Duodenal mucosa (tissue), 2 donors: ENCODE results near the gene FER.
"Not testable (repeated sequence)": the region's sequence is repeated elsewhere in the genome, so short reads cannot be mapped to it uniquely, and the experiment has no call there.

Experiments used
- H3K27ac ChIP-seq: one replicate; pipeline ENCODE4 v1.7.0; 2013; ENCODE audit warnings: low read depth, low read length
- H3K27me3 ChIP-seq, 2 donors: one replicate each; pipeline ENCODE4 v1.7.0; 2013; ENCODE audit warnings: low read length in 2 of 2, control low read depth in 1 of 2; ENCODE audit not compliant: insufficient read depth in 2 of 2, control insufficient read depth in 1 of 2
- H3K36me3 ChIP-seq, 2 donors: one replicate each; pipeline ENCODE4 v1.7.0; 2013; ENCODE audit warnings: low read length in 2 of 2, control low read depth in 1 of 2; ENCODE audit not compliant: insufficient read depth in 2 of 2, control insufficient read depth in 1 of 2
- H3K4me1 ChIP-seq, 2 donors: one replicate each; pipeline ENCODE4 v1.7.0; 2013; ENCODE audit warnings: low read length in 2 of 2, control low read depth in 1 of 2; ENCODE audit not compliant: insufficient read depth in 2 of 2, control insufficient read depth in 1 of 2
- H3K4me3 ChIP-seq, 2 donors: one replicate each; pipeline ENCODE4 v1.7.0; 2013; ENCODE audit warnings: low read length in 2 of 2, low read depth in 1 of 2
- H3K9ac ChIP-seq, 2 donors: one replicate each; pipeline ENCODE4 v1.7.0; 2013; ENCODE audit warnings: low read length in 2 of 2, low read depth in 1 of 2
- H3K9me3 ChIP-seq, 2 donors: one replicate each; pipeline ENCODE4 v1.7.0; 2013; ENCODE audit warnings: low read length in 2 of 2, control low read depth in 1 of 2; ENCODE audit not compliant: control insufficient read depth in 1 of 2

The FER gene

GRCh38 chr5:108747774-108748400 is at the start of gene FER:
TSS of gene FER (plus strand) at chr5:108747897. CDS start at chr5:108798183, 50,286 bp downstream.
- Histone ChIP-seq H3K4me1 (peaks cover 5 to 11% of the 10 kb centered on the region in 2 donors), H3K27ac (peak within 1 kb of the TSS; percentile 94), H3K27me3 (no peaks in the 10 kb centered on the region), H3K9ac (peak within 1 kb of the TSS; percentile 94 to 98), H3K36me3 (no peaks in the 10 kb centered on the region), H3K9me3 (no peaks in the 10 kb centered on the region), H3K4me3 (peak within 1 kb of the TSS; percentile 77 to 93)

- H3K4me1 ChIP-seq, H3K27ac ChIP-seq, H3K9me3 ChIP-seq, H3K4me3 ChIP-seq, H3K36me3 ChIP-seq, H3K27me3 ChIP-seq, H3K9ac ChIP-seq: not testable (repeated sequence)
Measured at GRCh38 chr5:108700388-108700787, 47.3 kb upstream of the FER start.

- Histone ChIP-seq H3K27me3 (no peaks in the 10 kb centered on the region), H3K4me1 (no peaks in the 10 kb centered on the region), H3K36me3 (no peaks in the 10 kb centered on the region), H3K27ac (no peak overlapping the region), H3K4me3 (no peak overlapping the region), H3K9ac (no peak overlapping the region), H3K9me3 (no peaks in the 10 kb centered on the region)
Measured at GRCh38 chr5:108700930-108701329, 46.8 kb upstream of the FER start.

GRCh38 chr5:108702546-108702945 is 45.2 kb upstream of the FER start:
- H3K27me3 ChIP-seq: no peaks in the 10 kb centered on the region
- no peak overlapping the region for H3K9ac ChIP-seq
- H3K4me3 ChIP-seq: no peak overlapping the region
- no peaks in the 10 kb centered on the region for H3K36me3 ChIP-seq
- H3K27ac ChIP-seq: no peak overlapping the region
- no peaks in the 10 kb centered on the region for H3K9me3 ChIP-seq
- H3K4me1 ChIP-seq: no peaks in the 10 kb centered on the region

- Histone ChIP-seq H3K27me3 (no peaks in the 10 kb centered on the region), H3K4me3 (no peak overlapping the region), H3K36me3 (no peaks in the 10 kb centered on the region), H3K9me3 (no peaks in the 10 kb centered on the region), H3K27ac (no peak overlapping the region), H3K4me1 (no peaks in the 10 kb centered on the region), H3K9ac (no peak overlapping the region)
Measured at GRCh38 chr5:108703313-108703712, 44.4 kb upstream of the FER start.

- no peak overlapping the region for H3K4me3 ChIP-seq
- no peaks in the 10 kb centered on the region for H3K36me3 ChIP-seq
- H3K4me1 ChIP-seq: no peaks in the 10 kb centered on the region
- no peak overlapping the region for H3K27ac ChIP-seq
- no peaks in the 10 kb centered on the region for H3K27me3 ChIP-seq
- no peak overlapping the region for H3K9ac ChIP-seq
- H3K9me3 ChIP-seq: no peaks in the 10 kb centered on the region
Measured at GRCh38 chr5:108707141-108707540, 40.6 kb upstream of the FER start.

- Histone ChIP-seq H3K9me3 (no peaks in the 10 kb centered on the region), H3K4me1 (no peaks in the 10 kb centered on the region), H3K4me3 (no peak overlapping the region), H3K27ac (no peak overlapping the region), H3K36me3 (no peaks in the 10 kb centered on the region), H3K9ac (no peak overlapping the region), H3K27me3 (no peaks in the 10 kb centered on the region)
Measured at GRCh38 chr5:108711898-108712297, 35.8 kb upstream of the FER start.

GRCh38 chr5:108715408-108715807 is 32.3 kb upstream of the FER start:
- no peaks in the 10 kb centered on the region for H3K4me1 ChIP-seq

GRCh38 chr5:108720391-108720790 is 27.3 kb upstream of the FER start:
- H3K36me3 ChIP-seq: no peaks in the 10 kb centered on the region
- no peaks in the 10 kb centered on the region for H3K9me3 ChIP-seq
- H3K27ac ChIP-seq: no peak overlapping the region
- no peaks in the 10 kb centered on the region for H3K27me3 ChIP-seq
- no peaks in the 10 kb centered on the region for H3K4me1 ChIP-seq
- H3K4me3 ChIP-seq: no peak overlapping the region
- no peak overlapping the region for H3K9ac ChIP-seq

More at GRCh38 chr5:108715408-108715807, 32.3 kb upstream of the FER start:
- Histone ChIP-seq H3K27ac (no peak overlapping the region), H3K4me3 (no peak overlapping the region), H3K9ac (no peak overlapping the region), H3K27me3 (no peaks in the 10 kb centered on the region), H3K9me3 (no peaks in the 10 kb centered on the region), H3K36me3 (no peaks in the 10 kb centered on the region)

- H3K9ac ChIP-seq: peak overlapping the region in 1 of 2 donors; percentile 84
- peaks cover 11 to 20% of the 10 kb centered on the region in 2 donors for H3K4me1 ChIP-seq
- H3K36me3 ChIP-seq: no peaks in the 10 kb centered on the region
- no peak overlapping the region for H3K27ac ChIP-seq
- no peaks in the 10 kb centered on the region for H3K27me3 ChIP-seq
- peak overlapping the region; percentile 86 to 93 for H3K4me3 ChIP-seq
- H3K9me3 ChIP-seq: no peaks in the 10 kb centered on the region
Measured at GRCh38 chr5:108726446-108727235, 21.1 kb upstream of the FER start.
